ENCODE measurements around the gene C19orf47. TPM values are rescaled to one million over a fixed set of nuclear protein-coding genes. Genes with fewer than 3 reads are reported as not detected.

The C19orf47 gene
- polyA plus RNA-seq, 3 donors = 7.6 to 10.2 (median 8.0) TPM

DNA sequence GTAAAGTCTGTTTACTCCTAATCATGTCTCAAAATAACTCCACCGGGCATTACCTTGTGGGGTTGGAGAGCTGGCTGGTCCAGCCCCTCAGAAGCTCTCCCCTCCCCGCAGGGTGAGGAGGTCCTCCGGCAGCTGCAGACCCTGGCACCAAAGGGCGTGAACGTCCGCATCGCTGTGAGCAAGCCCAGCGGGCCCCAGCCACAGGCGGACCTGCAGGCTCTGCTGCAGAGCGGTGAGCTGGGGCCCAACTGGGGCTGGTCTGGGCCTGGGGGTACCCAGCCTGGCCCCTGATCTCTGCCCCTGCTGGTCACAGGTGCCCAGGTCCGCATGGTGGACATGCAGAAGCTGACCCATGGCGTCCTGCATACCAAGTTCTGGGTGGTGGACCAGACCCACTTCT, 21.6 kb upstream of the C19orf47 start:
- H3K4me1 Mint-ChIP-seq = peaks cover 43% of the 10 kb centered on the region
- H3K4me3 Mint-ChIP-seq = no peak overlapping the region
- WGBS (ENCODE audit: insufficient coverage) = 97% methylated on average over 10 of the region's 12 CpGs
- intact Hi-C loops (cut with micrococcal nuclease) = loop anchor here in 1 of 2 donors (10.0 kb wide), 1 partner anchor 95 kb away; the partner anchor contains the start of genes BLVRB and SPTBN4
- Histone ChIP-seq H3K36me3 (replicated peaks in 1 of 2; ENCODE audit: control insufficient read depth in 1 of 2, insufficient read depth in 2 of 2, low read length in 2 of 2) (peaks cover 62 to 75% of the 10 kb centered on the region in 2 donors), H2AFZ (ENCODE audit: insufficient read depth, low read depth, low read length, poor library complexity, severe bottlenecking) (no peak overlapping the region), H3K27ac (ENCODE audit: low read depth in 1 of 2, low read length in 2 of 2) (no peak overlapping the region), H3K4me3 (replicated peaks in 1 of 3; ENCODE audit: low read depth in 2 of 3, low read length in 3 of 3) (no peak overlapping the region), H4K20me1 (ENCODE audit: insufficient read depth, low read length) (peaks cover 13% of the 10 kb centered on the region), H3K9me3 (replicated peaks in 1 of 2; ENCODE audit: control insufficient read depth in 1 of 2, insufficient read depth in 1 of 2, low read length in 2 of 2) (no peaks in the 10 kb centered on the region), H3K4me1 (ENCODE audit: control insufficient read depth in 1 of 2, insufficient read depth in 2 of 2, low read length in 2 of 2) (peaks cover 31 to 45% of the 10 kb centered on the region in 2 donors), H3K9ac (ENCODE audit: insufficient read depth, low read length, poor library complexity, severe bottlenecking) (no peak overlapping the region), H3K79me2 (ENCODE audit: insufficient read depth, low read length) (peaks cover 5% of the 10 kb centered on the region), H3K4me2 (replicated peaks; ENCODE audit: extremely low read depth, low read length, poor library complexity, severe bottlenecking) (no peak overlapping the region), H3K27me3 (ENCODE audit: control insufficient read depth in 2 of 2, insufficient read depth in 2 of 2, low read length in 2 of 2) (no peaks in the 10 kb centered on the region)
- peak overlapping the region in 1 of 7 donors; percentile 63 for H3K27ac Mint-ChIP-seq
- no peak for DNase-seq
- H3K9me3 Mint-ChIP-seq = no peaks in the 10 kb centered on the region
- TF ChIP-seq, protein P1, sequence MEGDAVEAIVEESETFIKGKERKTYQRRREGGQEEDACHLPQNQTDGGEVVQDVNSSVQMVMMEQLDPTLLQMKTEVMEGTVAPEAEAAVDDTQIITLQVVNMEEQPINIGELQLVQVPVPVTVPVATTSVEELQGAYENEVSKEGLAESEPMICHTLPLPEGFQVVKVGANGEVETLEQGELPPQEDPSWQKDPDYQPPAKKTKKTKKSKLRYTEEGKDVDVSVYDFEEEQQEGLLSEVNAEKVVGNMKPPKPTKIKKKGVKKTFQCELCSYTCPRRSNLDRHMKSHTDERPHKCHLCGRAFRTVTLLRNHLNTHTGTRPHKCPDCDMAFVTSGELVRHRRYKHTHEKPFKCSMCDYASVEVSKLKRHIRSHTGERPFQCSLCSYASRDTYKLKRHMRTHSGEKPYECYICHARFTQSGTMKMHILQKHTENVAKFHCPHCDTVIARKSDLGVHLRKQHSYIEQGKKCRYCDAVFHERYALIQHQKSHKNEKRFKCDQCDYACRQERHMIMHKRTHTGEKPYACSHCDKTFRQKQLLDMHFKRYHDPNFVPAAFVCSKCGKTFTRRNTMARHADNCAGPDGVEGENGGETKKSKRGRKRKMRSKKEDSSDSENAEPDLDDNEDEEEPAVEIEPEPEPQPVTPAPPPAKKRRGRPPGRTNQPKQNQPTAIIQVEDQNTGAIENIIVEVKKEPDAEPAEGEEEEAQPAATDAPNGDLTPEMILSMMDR (IDR thresholded peaks at IDR 0.05) = no peak
- no peaks in the 10 kb centered on the region for H3K27me3 Mint-ChIP-seq (ENCODE audit: low read depth in 3 of 3)
- peaks cover 66 to 78% of the 10 kb centered on the region in 2 donors for H3K36me3 Mint-ChIP-seq

DNA sequence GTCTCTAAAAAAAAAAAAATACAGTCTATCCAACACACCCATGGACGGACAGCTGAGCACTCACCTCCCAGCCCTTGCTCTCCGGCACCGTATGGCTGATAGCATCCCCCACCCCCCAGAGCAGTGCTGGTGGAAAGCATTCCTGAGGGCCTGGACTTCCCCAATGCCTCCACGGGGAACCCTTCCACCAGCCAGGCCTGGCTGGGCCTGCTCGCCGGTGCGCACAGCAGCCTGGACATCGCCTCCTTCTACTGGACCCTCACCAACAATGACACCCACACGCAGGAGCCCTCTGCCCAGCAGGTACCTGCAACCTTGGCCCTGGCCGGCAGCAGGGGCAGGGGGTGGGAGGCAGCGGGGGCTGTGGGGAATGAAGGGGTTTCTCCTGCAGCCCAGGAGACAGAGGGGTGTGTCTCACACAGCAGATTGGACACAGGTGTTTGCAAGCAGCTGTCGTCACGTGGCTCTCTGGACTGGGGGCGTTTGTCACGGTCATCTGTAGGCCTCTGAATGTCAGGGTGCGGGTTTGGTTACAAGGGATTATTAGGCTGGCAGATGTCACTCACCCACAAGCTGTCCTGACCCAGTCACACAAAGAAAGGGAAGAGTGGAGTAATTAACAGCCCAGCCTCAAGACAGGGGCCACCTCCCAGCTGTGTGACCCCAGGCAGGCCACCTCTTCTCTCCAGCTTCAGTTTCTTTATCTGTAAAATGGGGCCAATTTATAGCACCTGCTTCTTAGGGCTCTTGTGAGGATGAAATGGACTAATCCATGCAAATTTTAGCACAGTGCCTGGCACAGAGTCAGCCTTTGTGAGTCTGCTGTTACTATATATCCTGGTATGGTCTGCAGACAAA, 19.6 kb upstream of the C19orf47 start:
- peaks cover 52 to 58% of the 10 kb centered on the region in 2 donors for H3K36me3 Mint-ChIP-seq
- H3K4me1 Mint-ChIP-seq = peaks cover 54% of the 10 kb centered on the region
- intact Hi-C loops (cut with micrococcal nuclease) = loop anchor here in 1 of 2 donors (10.0 kb wide), 1 partner anchor 97 kb away; the partner anchor contains the start of genes BLVRB and SPTBN4
- peaks cover 5% of the 10 kb centered on the region for H3K79me2 ChIP-seq (ENCODE audit: insufficient read depth, low read length)
- H4K20me1 ChIP-seq (ENCODE audit: insufficient read depth, low read length) = peaks cover 13% of the 10 kb centered on the region
- no peaks in the 10 kb centered on the region for H3K9me3 ChIP-seq (replicated peaks in 1 of 2; ENCODE audit: control insufficient read depth in 1 of 2, insufficient read depth in 1 of 2, low read length in 2 of 2)
- H3K27me3 ChIP-seq (ENCODE audit: control insufficient read depth in 2 of 2, insufficient read depth in 2 of 2, low read length in 2 of 2) = no peaks in the 10 kb centered on the region
- TF ChIP-seq, protein P1 (IDR thresholded peaks at IDR 0.05) = no peak
- no peaks in the 10 kb centered on the region for H3K9me3 Mint-ChIP-seq
- H3K4me3 Mint-ChIP-seq = no peak overlapping the region
- no peak overlapping the region for H3K4me2 ChIP-seq (replicated peaks; ENCODE audit: extremely low read depth, low read length, poor library complexity, severe bottlenecking)
- WGBS (ENCODE audit: insufficient coverage) = 88% methylated on average over 5 of the region's 16 CpGs
- no peak overlapping the region for H3K9ac ChIP-seq (ENCODE audit: insufficient read depth, low read length, poor library complexity, severe bottlenecking)
- no peak overlapping the region for H3K27ac ChIP-seq (ENCODE audit: low read depth in 1 of 2, low read length in 2 of 2)
- H3K4me3 ChIP-seq (replicated peaks in 1 of 3; ENCODE audit: low read depth in 2 of 3, low read length in 3 of 3) = no peak overlapping the region
- H3K27ac Mint-ChIP-seq = peak overlapping the region in 1 of 7 donors; percentile 58
- DNase-seq = no peak
- no peak overlapping the region for H2AFZ ChIP-seq (ENCODE audit: insufficient read depth, low read depth, low read length, poor library complexity, severe bottlenecking)
- peaks cover 0 to 1% (median 0%) of the 10 kb centered on the region in 3 donors for H3K27me3 Mint-ChIP-seq (ENCODE audit: low read depth in 3 of 3)
- peaks cover 49 to 60% of the 10 kb centered on the region in 2 donors for H3K4me1 ChIP-seq (ENCODE audit: control insufficient read depth in 1 of 2, insufficient read depth in 2 of 2, low read length in 2 of 2)
- peaks cover 49 to 56% of the 10 kb centered on the region in 2 donors for H3K36me3 ChIP-seq (replicated peaks in 1 of 2; ENCODE audit: control insufficient read depth in 1 of 2, insufficient read depth in 2 of 2, low read length in 2 of 2)

Data from CD14-positive monocyte (primary cell).